ENCODE data around the gene ULK4.

Gene ULK4

DNA sequence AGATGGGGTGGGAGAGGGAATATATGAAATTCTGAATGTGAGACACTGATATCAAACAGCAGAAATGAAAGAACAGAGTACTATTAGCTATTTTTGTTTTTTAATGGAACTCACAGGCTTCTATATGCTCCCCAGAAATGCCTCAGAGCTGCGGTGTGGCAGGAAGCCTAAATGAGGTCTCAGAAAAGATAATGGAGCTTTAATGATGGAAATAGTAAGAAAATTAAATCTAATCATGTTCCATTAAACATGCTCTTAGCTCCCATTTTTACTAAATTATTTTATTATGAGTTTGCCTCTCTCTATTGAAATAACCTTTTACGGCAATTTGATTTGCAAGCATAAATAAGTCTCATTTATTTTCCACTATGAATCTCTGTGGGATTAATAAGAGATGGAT, 378.9 kb downstream of the ULK4 start:
- no peaks in the 10 kb centered on the region for H4K20me1 ChIP-seq (ENCODE audit: control insufficient read depth, insufficient read depth, low read depth, low read length)
- H3K4me3 ChIP-seq (ENCODE audit: low read length) = no peak overlapping the region
- H3F3A ChIP-seq (ENCODE audit: control insufficient read depth, insufficient read depth) = no peaks in the 10 kb centered on the region
- H3K36me3 ChIP-seq (ENCODE audit: control insufficient read depth, low read length) = no peaks in the 10 kb centered on the region
- no peaks in the 10 kb centered on the region for H3K9me2 ChIP-seq (replicated peaks; ENCODE audit: control insufficient read depth, low read length)
- peaks cover 9% of the 10 kb centered on the region for H3K4me1 ChIP-seq (ENCODE audit: control insufficient read depth, low read length)
- no peaks in the 10 kb centered on the region for H3K27me3 ChIP-seq (ENCODE audit: control insufficient read depth, low read length)
- no peak overlapping the region for H3K27ac ChIP-seq (ENCODE audit: low read depth, low read length)
- no peaks in the 10 kb centered on the region for H3K79me2 ChIP-seq (ENCODE audit: control insufficient read depth, low read length)
- TF ChIP-seq, protein P1, sequence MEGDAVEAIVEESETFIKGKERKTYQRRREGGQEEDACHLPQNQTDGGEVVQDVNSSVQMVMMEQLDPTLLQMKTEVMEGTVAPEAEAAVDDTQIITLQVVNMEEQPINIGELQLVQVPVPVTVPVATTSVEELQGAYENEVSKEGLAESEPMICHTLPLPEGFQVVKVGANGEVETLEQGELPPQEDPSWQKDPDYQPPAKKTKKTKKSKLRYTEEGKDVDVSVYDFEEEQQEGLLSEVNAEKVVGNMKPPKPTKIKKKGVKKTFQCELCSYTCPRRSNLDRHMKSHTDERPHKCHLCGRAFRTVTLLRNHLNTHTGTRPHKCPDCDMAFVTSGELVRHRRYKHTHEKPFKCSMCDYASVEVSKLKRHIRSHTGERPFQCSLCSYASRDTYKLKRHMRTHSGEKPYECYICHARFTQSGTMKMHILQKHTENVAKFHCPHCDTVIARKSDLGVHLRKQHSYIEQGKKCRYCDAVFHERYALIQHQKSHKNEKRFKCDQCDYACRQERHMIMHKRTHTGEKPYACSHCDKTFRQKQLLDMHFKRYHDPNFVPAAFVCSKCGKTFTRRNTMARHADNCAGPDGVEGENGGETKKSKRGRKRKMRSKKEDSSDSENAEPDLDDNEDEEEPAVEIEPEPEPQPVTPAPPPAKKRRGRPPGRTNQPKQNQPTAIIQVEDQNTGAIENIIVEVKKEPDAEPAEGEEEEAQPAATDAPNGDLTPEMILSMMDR (IDR thresholded peaks at IDR 0.05; ENCODE audit: low read depth, low read length, poor library complexity, severe bottlenecking) = no peak
- TF ChIP-seq EZH2phosphoT487 (IDR thresholded peaks at IDR 0.05; ENCODE audit: borderline replicate concordance, low read length) = no peak
- no peak overlapping the region for H3K4me2 ChIP-seq (ENCODE audit: low read length)
- H3K9me3 ChIP-seq (ENCODE audit: control insufficient read depth, insufficient read depth, low read length) = no peaks in the 10 kb centered on the region

DNA sequence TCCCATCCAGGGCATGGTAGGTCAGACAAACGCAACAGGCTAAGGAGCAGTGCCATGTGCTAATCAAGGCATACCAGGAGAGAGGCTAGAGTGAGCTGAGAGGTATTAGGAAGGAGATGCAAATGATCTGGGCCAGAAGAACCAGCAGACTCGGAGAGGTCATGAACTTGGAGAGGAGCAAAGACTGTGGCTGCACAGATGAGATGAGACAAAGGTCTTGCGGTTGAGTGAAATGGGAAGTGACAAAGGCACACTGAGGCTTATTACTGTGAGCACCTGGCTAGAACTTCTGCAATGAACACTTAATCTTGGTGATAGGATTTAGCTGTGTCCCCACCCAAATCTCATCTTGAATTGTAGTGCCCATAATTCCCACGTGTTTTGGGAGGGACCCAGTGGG, 380.2 kb downstream of the ULK4 start:
- H3K79me2 ChIP-seq (ENCODE audit: control insufficient read depth, low read length) = no peaks in the 10 kb centered on the region
- H3K4me1 ChIP-seq (ENCODE audit: control insufficient read depth, low read length) = peaks cover 9% of the 10 kb centered on the region
- no peak overlapping the region for H3K4me3 ChIP-seq (ENCODE audit: low read length)
- no peaks in the 10 kb centered on the region for H4K20me1 ChIP-seq (ENCODE audit: control insufficient read depth, insufficient read depth, low read depth, low read length)
- no peaks in the 10 kb centered on the region for H3K9me3 ChIP-seq (ENCODE audit: control insufficient read depth, insufficient read depth, low read length)
- no peak for TF ChIP-seq EZH2phosphoT487 (IDR thresholded peaks at IDR 0.05; ENCODE audit: borderline replicate concordance, low read length)
- TF ChIP-seq, protein P1 (IDR thresholded peaks at IDR 0.05; ENCODE audit: low read depth, low read length, poor library complexity, severe bottlenecking) = no peak
- 0 out of 2 replicates have a peak overlapping the region, but pooled peaks have one; percentile 16 for H3K4me2 ChIP-seq (ENCODE audit: low read length)
- no peak overlapping the region for H3K27ac ChIP-seq (ENCODE audit: low read depth, low read length)
- no peaks in the 10 kb centered on the region for H3F3A ChIP-seq (ENCODE audit: control insufficient read depth, insufficient read depth)
- H3K36me3 ChIP-seq (ENCODE audit: control insufficient read depth, low read length) = no peaks in the 10 kb centered on the region
- no peaks in the 10 kb centered on the region for H3K9me2 ChIP-seq (replicated peaks; ENCODE audit: control insufficient read depth, low read length)
- no peaks in the 10 kb centered on the region for H3K27me3 ChIP-seq (ENCODE audit: control insufficient read depth, low read length)

DNA sequence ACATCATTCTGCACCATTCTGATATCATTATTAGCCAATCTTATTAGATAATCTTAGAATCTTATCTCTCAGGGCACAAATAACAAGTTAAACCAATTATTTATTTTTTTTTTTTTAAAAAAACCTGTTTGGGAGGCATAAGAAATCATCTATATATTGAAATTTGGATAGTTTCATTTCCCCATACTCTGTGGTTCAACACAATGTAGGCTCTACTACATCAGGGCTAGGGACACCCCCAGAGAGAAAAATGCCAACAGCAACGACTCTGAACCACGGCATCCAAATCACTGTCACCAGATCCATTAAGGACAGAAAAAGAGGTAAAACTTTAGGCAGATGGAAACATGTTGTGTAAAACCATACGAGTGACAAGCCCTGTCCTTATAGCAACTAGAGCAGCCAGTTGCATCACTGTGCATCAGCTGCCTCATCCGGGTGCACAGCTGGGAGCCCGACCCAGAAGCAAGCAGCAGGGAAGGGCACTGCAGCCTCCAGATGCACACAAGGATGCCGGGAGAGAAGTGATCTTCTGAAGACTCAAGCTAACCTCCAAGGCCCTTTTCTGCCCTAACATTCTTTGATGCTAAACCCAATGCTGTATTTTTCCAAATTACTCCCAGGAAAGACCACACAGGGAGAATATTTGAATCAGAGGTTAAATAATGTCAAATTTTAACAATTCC, 381.5 kb downstream of the ULK4 start:
- Histone ChIP-seq H3K4me1 (ENCODE audit: control insufficient read depth, low read length) (peaks cover 9% of the 10 kb centered on the region), H3K27ac (ENCODE audit: low read depth, low read length) (no peak overlapping the region), H3K4me3 (ENCODE audit: low read length) (no peak overlapping the region), H3K79me2 (ENCODE audit: control insufficient read depth, low read length) (no peaks in the 10 kb centered on the region), H3K36me3 (ENCODE audit: control insufficient read depth, low read length) (no peaks in the 10 kb centered on the region), H4K20me1 (ENCODE audit: control insufficient read depth, insufficient read depth, low read depth, low read length) (no peaks in the 10 kb centered on the region), H3K27me3 (ENCODE audit: control insufficient read depth, low read length) (no peaks in the 10 kb centered on the region), H3K4me2 (ENCODE audit: low read length) (no peak overlapping the region), H3K9me3 (ENCODE audit: control insufficient read depth, insufficient read depth, low read length) (no peaks in the 10 kb centered on the region), H3K9me2 (replicated peaks; ENCODE audit: control insufficient read depth, low read length) (no peaks in the 10 kb centered on the region), H3F3A (ENCODE audit: control insufficient read depth, insufficient read depth) (no peaks in the 10 kb centered on the region)
- TF ChIP-seq EZH2phosphoT487 (IDR thresholded peaks at IDR 0.05; ENCODE audit: borderline replicate concordance, low read length) = no peak
- TF ChIP-seq, protein P1 (IDR thresholded peaks at IDR 0.05; ENCODE audit: low read depth, low read length, poor library complexity, severe bottlenecking) = no peak

Data from DOHH2 (cell line).